BE2C (cell line): ENCODE results near the gene DNLZ.

ENCODE experiments used
- DNase-seq: peaks from one replicate; pipeline ENCODE4 v3.0.0-alpha.2; 2020
- H3K27me3 ChIP-seq: fragments of 250-450 bp; sonication (Bioruptor Pico); 2 replicates; pipeline ENCODE4 v1.5.1; 2020; ENCODE audit warnings: mild to moderate bottlenecking
- H3K36me3 ChIP-seq: fragments of 250-450 bp; sonication (Bioruptor Pico); 2 replicates; pipeline ENCODE4 v1.5.1; 2020; ENCODE audit warnings: mild to moderate bottlenecking
- H3K4me1 ChIP-seq: fragments of 250-450 bp; sonication (Bioruptor Pico); 2 replicates; pipeline ENCODE4 v1.5.1; 2020
- H3K4me3 ChIP-seq: 2 replicates; pipeline ENCODE4 v1.5.1; 2011; ENCODE audit warnings: low read depth, low read length
- H3K9me3 ChIP-seq: fragments of 250-450 bp; sonication (Bioruptor Pico); 2 replicates; pipeline ENCODE4 v1.5.1; 2020
- TF ChIP-seq, protein P1 (sequence below): IDR thresholded peaks from 2 replicates; pipeline ENCODE4 v1.5.1; 2012; ENCODE audit warnings: mild to moderate bottlenecking, low read depth, low read length

The DNLZ gene

DNA sequence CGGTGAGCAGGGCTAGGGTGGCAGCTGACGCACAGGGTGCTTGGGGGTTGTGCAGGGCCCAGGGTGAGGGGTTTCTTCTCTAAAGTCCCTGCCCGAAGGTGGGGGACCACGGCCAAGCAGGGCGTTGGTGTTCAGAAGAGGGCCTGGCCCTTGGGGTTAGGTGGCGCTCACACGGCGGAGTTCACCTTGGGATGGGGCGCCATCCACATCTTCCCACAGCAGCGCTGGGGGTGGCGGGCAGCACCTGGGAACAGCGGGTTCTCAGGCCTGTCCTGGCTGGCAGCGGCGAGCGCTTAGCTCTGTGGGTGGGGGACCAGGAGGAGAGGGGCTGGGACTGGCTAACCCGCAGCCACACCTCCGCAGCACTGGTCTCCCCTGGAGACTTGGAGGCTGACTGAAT lies 30.1 kb downstream of the DNLZ start:
- Histone ChIP-seq H3K9me3 (no peaks in the 10 kb centered on the region), H3K4me3 (no peak overlapping the region), H3K36me3 (peaks cover 42% of the 10 kb centered on the region), H3K27me3 (no peaks in the 10 kb centered on the region), H3K4me1 (no peaks in the 10 kb centered on the region)
- TF ChIP-seq, protein P1, sequence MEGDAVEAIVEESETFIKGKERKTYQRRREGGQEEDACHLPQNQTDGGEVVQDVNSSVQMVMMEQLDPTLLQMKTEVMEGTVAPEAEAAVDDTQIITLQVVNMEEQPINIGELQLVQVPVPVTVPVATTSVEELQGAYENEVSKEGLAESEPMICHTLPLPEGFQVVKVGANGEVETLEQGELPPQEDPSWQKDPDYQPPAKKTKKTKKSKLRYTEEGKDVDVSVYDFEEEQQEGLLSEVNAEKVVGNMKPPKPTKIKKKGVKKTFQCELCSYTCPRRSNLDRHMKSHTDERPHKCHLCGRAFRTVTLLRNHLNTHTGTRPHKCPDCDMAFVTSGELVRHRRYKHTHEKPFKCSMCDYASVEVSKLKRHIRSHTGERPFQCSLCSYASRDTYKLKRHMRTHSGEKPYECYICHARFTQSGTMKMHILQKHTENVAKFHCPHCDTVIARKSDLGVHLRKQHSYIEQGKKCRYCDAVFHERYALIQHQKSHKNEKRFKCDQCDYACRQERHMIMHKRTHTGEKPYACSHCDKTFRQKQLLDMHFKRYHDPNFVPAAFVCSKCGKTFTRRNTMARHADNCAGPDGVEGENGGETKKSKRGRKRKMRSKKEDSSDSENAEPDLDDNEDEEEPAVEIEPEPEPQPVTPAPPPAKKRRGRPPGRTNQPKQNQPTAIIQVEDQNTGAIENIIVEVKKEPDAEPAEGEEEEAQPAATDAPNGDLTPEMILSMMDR: no peak
- no peak for DNase-seq

GRCh38 chr9:136333045-136333444 lies 30.5 kb downstream of the DNLZ start:
- Histone ChIP-seq H3K4me1 (no peaks in the 10 kb centered on the region), H3K9me3 (no peaks in the 10 kb centered on the region), H3K27me3 (no peaks in the 10 kb centered on the region), H3K4me3 (no peak overlapping the region), H3K36me3 (peaks cover 38% of the 10 kb centered on the region)
- no peak for DNase-seq
- TF ChIP-seq, protein P1: no peak

DNA sequence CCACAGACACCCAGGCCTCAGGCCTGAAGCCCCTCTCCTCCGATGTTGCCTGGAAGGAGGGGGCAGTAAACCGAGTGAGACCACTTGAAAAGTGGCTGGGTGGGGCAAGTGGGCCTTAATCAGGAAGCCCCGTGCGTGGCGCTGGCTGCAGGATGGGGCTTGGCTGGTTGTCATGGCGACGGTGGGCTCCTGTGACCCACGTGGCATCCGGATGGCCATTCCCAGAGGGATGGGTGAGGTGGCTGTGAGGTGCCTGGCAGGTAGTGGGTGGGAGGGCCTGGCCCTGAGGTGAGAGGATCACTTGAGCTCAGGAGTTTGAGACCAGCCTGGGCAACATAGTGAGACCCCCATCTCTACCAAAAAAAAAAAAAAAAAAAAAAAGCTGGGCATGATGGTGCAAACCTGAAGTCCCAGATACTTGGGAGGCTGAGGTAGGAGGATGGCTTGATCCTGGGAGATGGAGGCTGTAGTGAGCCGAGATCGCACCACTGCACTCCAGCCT lies 31.0 kb downstream of the DNLZ start:
- no peaks in the 10 kb centered on the region for H3K27me3 ChIP-seq
- no peak overlapping the region for H3K4me3 ChIP-seq
- H3K36me3 ChIP-seq: peaks cover 32% of the 10 kb centered on the region
- H3K4me1 ChIP-seq: no peaks in the 10 kb centered on the region
- TF ChIP-seq, protein P1: no peak
- DNase-seq: no peak
- H3K9me3 ChIP-seq: no peaks in the 10 kb centered on the region

GRCh38 chr9:136331556-136332481 lies 31.7 kb downstream of the DNLZ start:
- peaks cover 27% of the 10 kb centered on the region for H3K36me3 ChIP-seq
- no peaks in the 10 kb centered on the region for H3K27me3 ChIP-seq
- H3K4me3 ChIP-seq: no peak overlapping the region
- H3K4me1 ChIP-seq: peaks cover 3% of the 10 kb centered on the region
- DNase-seq: no peak
- TF ChIP-seq, protein P1: no peak
- no peaks in the 10 kb centered on the region for H3K9me3 ChIP-seq

GRCh38 chr9:136331030-136331429 lies 32.5 kb downstream of the DNLZ start:
- peaks cover 10% of the 10 kb centered on the region for H3K4me1 ChIP-seq
- H3K4me3 ChIP-seq: no peak overlapping the region
- H3K27me3 ChIP-seq: no peaks in the 10 kb centered on the region
- no peaks in the 10 kb centered on the region for H3K9me3 ChIP-seq
- H3K36me3 ChIP-seq: peaks cover 24% of the 10 kb centered on the region
- no peak for DNase-seq
- TF ChIP-seq, protein P1: no peak

GRCh38 chr9:136330406-136330990 lies 33.0 kb downstream of the DNLZ start:
- Histone ChIP-seq H3K27me3 (no peaks in the 10 kb centered on the region), H3K9me3 (no peaks in the 10 kb centered on the region), H3K4me3 (no peak overlapping the region), H3K4me1 (peaks cover 14% of the 10 kb centered on the region), H3K36me3 (peaks cover 19% of the 10 kb centered on the region)
- TF ChIP-seq, protein P1: no peak
- DNase-seq: no peak
